NCI-H1436 (cell line): Measurements from ENCODE around the gene R3HDM2.

Source experiments
- DNase-seq: peaks from one replicate; lab custom pipeline; 2025; lab: John Stamatoyannopoulos, UW

The R3HDM2 gene

DNA sequence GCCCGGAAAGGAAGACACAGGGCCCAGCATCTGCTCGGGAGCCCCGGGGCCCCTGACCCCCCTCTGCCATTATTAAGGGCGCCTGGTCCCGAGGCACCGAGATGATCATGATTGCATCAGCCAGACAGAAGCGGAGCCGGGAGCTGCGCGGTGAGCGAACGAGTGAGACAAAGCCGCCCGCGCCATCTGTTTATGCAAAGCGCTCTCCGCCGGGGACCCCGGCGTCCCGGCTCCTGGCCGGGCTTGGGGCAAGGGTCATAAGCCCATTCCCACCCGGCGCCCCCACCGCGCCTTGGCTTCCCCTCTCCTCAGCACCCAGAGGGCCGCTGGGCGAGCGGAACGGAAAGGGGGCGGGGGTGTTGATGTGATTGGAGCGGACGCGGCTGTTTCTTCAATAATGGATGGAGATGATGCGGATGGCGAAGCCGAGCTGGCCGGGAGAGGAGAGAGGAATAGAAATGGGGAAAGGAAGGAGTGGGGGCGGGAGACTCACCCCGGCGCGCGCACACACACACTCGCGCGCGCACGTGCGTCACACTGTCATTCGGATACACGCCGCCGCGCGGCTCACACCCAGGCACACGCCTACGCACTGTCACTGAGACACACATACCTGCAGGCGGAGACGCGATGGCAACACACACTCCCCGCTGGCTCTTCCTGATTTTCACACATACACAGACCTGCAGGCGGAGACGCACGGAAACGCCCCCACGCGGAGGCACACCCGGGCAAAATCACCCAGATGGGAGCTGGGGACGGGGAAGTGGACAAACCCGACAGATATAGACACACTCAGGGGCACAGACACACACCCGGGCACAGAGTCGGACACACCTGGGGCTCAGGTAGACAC is 190.5 kb downstream of the R3HDM2 start:
- DNase-seq, result peak; percentile 46

DNA sequence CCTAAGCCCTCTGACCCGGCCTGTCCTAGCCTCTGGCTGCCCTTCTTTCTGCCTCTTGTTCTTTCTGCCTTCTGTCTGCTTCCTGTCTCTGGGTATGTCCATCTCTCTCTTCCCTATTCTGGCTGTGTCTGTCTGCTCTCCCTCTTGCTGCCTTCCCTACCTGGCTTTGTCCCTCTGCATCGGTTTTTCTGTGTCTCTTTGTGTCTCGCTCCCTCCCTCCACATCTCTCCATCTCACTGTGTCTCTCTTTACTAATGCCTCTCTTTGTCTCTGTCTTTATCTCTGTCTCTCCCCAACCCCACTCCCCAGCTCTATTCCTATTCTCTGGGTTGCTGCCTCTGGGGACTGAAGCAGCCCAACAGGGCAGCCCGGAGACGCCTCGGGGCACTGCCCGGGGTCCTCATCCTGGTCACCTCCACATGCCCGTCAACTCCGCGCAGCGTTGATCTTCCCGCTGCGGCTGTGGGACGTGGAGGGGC is 191.2 kb downstream of the R3HDM2 start:
- DNase-seq, result no peak

DNA sequence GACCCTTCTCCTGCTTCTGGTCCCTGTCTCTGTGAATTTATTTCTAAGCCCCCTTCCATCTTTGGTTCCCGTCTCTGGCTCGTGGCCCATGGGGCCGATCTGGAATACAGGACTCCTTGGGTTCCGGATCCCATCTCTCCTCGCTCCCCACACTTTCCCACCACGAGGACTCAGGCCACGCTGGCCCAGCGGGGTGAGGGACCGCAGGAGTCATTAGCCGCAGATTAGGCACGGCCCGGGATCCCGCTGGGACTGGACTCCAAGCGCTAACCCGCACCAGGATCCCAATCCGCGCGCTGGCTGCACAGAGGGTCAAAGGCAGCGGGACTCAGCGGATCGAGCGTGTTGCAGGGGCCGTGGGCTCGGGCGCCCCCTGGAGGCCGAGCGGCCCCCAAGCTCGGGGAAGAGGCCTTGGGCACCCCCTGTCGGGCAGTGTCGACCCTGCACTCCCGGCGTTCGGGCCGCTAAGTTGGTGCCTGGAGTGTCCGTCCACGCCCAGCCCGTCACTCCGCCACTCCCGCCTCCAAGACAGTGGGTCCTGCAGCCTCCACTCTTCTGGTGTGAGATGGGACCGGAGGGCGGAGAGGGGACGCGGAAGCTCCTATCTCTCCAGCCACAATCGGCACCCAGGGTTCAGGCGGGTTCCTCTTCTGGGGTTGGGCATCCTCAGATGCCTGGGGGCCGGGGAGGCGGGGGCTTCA is 191.8 kb downstream of the R3HDM2 start:
- peak; percentile 86 for DNase-seq

DNA sequence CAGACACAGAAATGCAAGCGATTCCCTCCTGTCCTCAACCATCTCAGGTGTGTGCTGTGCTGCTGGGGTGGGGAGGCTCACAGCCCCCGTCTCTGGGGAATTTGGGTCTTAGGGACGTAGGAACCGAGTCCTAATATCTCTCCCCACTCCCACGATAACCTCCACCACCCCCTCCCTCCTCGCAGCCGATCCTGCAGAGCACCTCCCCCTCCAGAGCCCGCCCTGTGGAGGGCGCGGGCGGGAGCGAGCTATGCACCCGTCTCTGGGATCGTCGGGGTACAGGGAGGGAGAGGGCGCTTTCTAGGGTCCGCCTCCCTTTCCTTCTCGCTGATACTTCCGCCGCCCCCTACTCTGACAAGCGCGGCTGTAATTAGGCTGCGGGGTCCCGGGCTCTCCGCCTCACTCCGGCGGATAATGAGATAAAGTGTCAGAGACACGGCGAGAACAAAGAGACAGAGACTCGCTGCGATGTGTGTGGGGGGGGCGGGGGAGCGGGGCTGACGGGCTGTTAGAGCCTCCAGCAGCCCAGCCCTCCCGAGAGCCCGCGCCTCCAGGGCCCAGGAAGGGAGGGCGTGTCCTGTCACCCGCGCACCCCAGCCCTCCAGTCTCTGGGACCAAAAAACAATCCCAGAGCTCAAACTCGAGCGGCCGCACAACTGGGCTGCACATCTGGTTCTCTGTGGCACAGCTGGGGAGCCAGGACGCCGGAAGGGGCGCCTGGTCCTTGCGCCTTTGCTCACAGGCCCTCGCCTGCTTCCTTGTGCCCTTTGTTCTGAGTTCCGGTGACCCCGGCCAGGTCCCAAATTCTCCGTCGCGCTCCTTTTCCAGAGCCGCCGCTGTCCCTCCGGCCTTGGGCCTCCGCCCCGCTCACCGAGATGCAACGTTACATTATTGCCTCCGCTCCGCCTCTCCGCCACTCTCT is 192.7 kb downstream of the R3HDM2 start:
- DNase-seq, result peak; percentile 58

DNA sequence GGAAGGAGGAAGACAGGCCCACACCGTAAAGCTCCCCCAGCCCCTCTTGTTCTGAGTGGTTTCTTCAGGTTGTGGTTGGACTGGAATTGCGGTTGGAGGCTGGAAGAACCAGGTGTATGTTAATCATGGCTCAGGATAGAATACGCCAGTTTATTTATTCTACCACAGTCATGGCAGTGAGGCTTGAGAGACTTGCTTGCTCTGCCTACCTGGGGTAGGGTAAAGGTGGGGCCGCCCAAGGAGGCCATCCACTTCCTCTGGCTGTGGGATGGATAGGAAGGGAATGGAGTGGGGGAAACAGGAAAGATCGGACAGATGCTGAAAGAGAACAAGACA is 193.3 kb downstream of the R3HDM2 start:
- DNase-seq, result no peak

DNA sequence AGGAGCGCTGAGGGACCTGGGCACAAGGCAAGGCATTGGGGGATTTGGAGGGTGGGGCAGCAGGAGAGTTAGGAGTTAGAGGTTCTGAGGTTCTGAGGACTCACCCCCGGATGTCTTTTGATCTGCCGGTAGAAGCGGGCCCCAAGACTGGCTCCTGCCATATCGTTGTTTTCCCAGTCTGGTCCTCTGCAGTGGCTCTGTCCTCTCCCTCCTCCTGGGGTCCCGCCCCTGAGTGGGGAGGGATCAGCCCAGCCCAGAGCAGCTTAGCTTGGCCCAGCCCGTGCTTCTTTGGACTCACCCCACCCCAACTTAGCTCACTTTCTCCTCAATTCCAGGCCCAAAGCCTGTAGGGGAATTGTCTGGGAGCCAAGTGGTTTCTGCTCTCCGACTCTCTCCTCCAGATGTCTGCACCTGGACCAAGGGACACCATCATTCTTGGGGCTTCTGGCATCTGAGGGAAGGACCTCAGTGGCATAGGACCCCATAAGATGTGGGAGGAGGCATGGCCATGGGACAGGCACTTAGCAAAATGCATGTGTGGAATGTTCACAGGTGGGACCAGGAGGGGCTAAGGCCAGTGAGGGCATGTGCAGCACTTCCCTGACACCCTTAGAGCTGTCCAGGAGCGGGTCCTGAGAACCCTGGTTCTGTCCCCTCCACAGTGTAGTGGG is 193.8 kb downstream of the R3HDM2 start:
- no peak for DNase-seq

DNA sequence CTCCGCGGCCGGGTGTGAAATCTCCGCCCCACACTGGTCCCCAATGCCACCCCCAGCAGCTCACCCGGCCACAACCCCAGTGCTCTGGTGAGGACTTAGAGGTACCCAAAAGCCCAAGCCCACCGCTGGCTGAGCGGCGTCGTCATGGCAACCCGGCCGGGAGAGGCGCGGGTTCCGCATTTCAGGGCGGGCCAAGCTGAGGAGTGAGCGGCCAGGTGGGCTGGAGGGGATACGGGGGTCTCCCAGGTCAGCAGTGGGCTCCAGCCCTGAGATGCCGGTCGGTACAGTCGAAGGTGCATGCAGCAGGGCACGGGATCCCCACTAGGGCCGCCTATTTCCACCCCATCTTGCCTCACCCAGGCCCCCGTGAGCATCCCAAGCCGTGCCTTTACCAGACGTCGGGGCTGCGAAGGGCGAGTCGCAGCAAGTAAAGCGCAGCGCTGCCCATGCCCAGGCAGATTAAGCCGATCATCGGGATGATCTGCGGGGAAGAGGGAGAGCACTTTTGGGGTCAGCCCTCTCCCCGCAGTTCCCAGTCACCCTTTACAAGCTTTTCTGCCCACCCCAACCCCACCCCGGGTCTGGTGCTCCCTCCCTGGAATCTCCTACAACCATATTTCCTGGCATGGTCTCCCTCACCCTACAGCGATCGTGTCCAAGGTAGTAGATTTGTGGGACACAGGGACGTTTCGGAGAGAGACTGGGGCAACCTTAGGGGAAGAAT is 194.5 kb downstream of the R3HDM2 start:
- no peak for DNase-seq

DNA sequence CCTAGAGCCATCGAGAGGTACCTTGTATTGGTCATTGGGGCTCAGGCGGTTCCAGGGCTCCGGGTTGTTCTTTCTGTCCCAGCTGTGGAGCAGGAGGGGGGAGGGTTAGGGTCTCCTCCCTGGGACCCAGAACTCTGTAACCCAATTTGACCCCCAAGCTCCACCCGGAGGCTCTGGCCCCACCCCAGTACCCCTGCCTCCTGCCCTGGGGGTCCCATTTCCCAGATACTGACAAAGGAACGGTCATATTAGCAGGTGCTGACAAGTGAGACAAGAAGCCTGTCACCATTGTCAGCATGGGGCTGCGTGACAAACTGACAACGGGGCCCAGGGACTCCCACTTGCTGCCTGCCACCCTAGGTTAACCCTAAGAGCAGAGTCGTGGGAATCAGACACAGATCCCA is 195.1 kb downstream of the R3HDM2 start:
- DNase-seq, result no peak

DNA sequence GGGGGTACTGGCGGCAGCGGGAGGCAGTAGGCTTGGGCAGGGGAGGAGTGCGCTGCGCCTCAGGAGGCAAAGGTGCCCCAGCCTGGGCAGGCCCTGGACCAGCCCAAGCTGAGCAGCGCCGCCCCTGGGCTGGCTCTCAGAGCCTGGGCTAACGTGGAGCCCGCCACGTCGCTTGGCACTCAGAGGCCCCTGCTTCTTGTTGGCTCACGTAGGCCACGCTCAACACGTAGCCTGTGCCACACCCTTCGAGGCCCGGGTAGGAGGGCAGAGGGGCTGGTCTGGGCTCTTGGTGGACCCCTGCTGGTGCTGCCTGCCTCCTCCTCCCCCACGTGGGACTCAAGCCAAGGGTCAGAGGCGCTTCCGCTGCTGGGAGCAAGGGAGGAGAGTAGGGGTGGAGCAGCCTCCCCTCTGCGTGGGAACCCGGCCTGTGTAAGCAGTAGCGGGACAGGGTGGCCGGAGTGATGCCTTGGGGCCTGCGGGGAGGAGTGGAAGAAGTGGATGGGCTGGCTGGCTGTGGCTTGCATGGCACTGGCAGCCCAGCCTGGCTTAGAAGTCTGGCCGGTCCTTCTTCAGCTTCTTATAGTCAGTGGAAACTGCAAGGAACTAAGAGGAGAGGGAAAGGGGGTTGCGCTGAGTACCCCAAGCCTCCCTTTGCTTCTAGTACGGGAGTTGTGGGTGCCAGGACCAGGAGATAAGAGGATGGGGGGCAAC is 195.7 kb downstream of the R3HDM2 start:
- DNase-seq, result peak; percentile 73

DNA sequence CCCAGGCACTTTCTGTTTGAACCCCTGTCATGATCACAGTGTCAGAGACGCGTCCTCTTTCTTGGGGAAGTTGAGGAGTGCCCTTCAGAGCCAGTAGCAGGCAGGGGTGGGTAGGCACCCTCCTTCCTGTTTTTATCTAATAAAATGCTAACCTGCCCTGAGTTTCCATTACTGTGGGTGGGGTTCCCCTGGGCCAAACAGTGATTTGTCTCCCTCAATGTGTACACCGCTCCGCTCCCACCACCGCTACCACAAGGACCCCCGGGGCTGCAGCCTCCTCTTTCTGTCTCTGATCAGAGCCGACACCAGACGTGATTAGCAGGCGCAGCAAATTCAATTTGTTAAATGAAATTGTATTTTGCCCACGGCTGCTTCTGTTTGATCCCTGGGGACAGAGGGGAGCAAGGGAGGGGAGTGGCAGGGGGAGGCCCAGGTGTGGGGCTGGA is 196.2 kb downstream of the R3HDM2 start:
- peak; percentile 73 for DNase-seq

DNA sequence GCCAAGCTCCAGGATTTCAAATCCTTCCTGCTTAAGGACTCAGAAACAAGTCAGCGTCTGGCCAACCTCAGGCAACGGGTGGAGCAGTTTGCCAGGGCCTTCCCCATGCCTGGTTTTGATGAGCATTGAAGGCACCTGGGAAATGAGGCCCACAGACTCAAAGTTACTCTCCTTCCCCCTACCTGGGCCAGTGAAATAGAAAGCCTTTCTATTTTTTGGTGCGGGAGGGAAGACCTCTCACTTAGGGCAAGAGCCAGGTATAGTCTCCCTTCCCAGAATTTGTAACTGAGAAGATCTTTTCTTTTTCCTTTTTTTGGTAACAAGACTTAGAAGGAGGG is 196.6 kb downstream of the R3HDM2 start:
- DNase-seq, result no peak

DNA sequence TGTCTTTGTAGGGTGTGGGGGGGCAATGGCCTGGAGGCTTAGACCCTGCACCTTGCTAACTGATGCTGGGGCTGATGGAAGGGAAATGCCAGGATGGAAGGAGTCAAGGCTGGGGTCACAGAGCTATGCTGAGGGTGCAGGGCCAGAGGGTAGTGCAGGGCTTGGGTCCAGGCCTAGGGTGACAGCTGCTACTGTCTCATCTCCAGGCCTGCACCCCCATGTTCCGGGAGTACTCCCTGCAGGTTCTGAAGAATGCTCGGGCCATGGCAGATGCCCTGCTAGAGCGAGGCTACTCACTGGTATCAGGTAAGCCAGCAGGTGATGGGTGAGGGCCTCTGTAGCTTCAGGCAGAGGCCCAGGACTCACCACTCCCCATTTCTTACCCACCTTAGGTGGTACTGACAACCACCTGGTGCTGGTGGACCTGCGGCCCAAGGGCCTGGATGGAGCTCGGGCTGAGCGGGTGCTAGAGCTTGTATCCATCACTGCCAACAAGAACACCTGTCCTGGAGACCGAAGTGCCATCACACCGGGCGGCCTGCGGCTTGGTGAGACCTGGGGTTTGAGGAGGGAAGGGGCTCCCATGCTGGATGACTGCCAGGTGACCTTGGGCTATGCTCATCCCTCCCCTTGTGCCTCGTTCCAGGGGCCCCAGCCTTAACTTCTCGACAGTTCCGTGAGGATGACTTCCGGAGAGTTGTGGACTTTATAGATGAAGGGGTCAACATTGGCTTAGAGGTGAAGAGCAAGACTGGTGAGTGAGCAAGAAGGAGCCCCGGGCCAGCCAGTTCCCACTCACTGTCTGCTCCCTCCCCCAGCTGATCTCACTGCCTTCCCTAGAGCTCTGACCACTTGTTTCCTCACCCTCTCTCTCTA is 197.2 kb downstream of the R3HDM2 start:
- no peak for DNase-seq

DNA sequence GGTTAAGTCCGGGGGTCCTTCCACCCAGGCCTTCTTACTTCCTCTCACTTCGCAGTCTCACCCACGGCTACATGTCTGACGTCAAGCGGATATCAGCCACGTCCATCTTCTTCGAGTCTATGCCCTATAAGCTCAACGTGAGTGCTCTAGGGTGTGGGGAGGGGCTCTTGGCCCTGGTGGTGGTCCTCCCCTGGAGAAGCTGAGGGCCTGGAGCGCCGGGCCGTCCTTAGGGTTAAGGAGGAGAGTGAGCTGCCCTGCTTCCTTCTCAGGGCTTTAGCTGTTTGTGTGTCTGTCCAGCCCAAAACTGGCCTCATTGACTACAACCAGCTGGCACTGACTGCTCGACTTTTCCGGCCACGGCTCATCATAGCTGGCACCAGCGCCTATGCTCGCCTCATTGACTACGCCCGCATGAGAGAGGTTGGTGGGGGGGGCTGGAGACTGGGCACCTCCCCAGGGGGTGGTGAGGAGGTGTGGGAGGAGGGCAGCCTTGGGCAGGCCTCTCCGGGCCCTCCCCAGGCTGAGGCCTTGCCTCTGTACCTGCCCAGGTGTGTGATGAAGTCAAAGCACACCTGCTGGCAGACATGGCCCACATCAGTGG is 198.6 kb downstream of the R3HDM2 start:
- no peak for DNase-seq

DNA sequence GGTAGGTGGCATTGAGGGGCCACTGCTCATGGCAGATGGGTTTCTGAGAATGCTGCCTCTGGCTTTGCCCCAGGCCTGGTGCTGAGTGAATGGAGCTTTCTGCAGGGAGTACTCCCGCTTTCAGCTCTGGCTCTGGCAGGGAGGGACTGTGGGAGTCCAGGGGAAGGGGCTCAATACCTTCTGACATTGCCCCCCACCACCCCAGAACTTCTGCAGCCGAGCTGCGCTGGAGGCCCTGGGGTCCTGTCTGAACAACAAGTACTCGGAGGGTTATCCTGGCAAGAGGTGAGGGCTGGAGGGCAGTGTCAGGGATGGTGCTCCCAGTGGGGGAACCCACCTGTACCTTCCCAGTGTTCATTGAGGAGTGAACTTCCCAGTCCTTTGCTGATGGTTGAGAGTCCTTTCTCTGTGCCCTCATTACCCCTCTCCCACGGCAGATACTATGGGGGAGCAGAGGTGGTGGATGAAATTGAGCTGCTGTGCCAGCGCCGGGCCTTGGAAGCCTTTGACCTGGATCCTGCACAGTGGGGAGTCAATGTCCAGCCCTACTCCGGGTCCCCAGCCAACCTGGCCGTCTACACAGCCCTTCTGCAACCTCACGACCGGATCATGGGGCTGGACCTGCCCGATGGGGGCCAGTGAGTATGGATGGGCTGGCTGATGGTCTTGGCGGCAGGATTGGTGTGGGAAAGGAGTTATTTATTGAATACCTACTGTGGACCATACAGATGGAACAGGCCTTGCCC is 199.4 kb downstream of the R3HDM2 start:
- DNase-seq, result no peak

DNA sequence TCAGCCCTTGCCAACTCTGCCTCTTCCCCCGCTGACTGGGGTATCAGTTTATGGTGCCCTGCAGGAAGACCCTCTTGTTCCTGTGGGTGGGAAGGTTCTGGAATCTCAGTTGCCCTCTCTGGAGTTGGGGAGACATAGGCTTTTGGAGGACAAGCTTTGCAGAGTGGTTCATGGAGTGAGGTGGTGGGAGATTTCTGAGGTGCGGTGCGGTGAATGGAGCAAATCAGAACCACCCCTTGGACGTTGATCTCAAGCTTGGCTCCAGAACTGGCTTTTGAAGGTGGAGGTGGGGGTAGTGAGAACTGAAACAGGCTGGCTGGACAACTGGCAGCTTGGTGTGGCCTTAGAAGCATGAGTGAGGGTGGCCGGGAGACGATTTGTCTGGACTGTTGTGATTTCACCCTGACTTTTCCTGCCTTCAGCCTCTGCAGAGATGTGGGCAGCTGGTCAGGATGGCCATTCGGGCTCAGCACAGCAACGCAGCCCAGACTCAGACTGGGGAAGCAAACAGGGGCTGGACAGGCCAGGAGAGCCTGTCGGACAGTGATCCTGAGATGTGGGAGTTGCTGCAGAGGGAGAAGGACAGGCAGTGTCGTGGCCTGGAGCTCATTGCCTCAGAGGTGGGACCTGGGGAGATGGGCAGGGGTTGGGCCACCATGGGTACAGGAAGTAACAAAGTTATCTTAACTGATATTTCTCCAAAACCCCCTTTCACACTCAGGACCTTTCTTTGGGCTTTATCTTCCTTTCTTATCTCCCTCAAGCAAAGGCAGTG is 200.3 kb downstream of the R3HDM2 start:
- no peak for DNase-seq

DNA sequence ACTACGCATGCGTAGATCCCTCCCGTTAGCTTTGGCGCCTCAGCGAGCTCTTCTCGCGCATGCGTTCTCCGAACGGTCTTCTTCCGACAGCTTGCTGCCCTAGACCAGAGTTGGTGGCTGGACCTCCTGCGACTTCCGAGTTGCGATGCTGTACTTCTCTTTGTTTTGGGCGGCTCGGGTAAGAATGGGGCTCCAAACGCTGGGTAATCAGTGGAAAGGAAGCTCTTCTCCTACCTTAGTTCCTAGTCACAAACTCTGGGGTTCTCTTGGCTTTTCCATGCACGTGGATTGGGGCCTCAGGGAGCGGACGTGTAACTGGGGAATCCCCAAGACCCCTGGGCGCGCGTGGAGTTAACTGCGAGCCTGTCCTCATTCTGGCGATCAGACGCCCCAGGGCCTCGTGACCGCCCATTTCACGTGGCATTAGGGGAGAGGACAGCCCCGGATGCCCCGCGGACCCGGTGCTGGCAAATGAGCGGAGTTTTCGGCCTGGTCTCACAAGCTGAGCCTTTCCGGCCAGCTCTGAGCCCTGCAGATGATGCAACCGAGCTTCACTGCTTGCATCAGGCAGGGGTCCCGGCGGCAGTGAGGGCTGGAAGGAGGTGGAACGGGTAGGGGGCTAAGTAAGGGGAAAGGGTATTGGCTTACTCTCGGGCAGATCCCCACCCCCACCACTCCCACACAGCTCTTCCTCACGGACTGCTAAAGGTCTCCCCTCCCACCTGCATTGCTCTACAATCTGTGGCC is 201.0 kb downstream of the R3HDM2 start, which contains the start of gene SHMT2:
Gene SHMT2, plus strand, starts transcription at position 78 of the 747 bp plus-strand sequence. Its CDS starts 68 bp downstream, at position 146.
- DNase-seq, result peak; percentile 94
